K562 (cell line): ENCODE data around the gene ETFRF1. TPM values are rescaled to one million over a fixed set of nuclear protein-coding genes. Genes with fewer than 3 reads are reported as not detected.

Source experiments
- CHCHD3 ChIP-seq: fragments of 250-450 bp; sonication (Bioruptor Pico); IDR thresholded peaks from 2 replicates; pipeline ENCODE4 v2.1.2; 2022; ENCODE audit warnings: mild to moderate bottlenecking
- CTCF ChIP-seq, 3 experiments: IDR thresholded peaks in 2 of 3; conservative IDR thresholded peaks in 1 of 3; 2 replicates each; pipeline ENCODE4 v1.5.1; 2011 to 2012; ENCODE audit warnings: low read length in 3 of 3, mild to moderate bottlenecking in 3 of 3, control low read depth in 2 of 3, improper control_type of control experiment in 1 of 3, inconsistent platforms in 1 of 3, low read depth in 1 of 3, mixed read lengths in 1 of 3, moderate library complexity in 1 of 3; ENCODE audit not compliant: insufficient read depth in 2 of 3
- ESRRB ChIP-seq: fragments of 250-450 bp; sonication (Bioruptor Pico); IDR thresholded peaks from 2 replicates; pipeline ENCODE4 v1.5.0; 2020; ENCODE audit warnings: mild to moderate bottlenecking, moderate library complexity, borderline replicate concordance
- HOMEZ ChIP-seq: fragments of 250-450 bp; sonication (Bioruptor Pico); IDR thresholded peaks from 2 replicates; pipeline ENCODE4 v1.4.0; 2020; ENCODE audit warnings: mild to moderate bottlenecking, moderate library complexity
- MEF2A ChIP-seq: IDR thresholded peaks from 2 replicates; pipeline ENCODE4 v1.6.1; 2011; ENCODE audit warnings: low read depth, mild to moderate bottlenecking, low read length, moderate library complexity; ENCODE audit not compliant: control insufficient read depth
- RAD21 ChIP-seq, 2 experiments: fragments of 250-450 bp in 1 of 2; fragments of 450-650 bp in 1 of 2; sonication (Bioruptor Pico) in 1 of 2; formaldehyde crosslinking in 1 of 2; IDR thresholded peaks in 1 of 2; conservative IDR thresholded peaks in 1 of 2; 2 replicates each; pipeline versions ENCODE4 v1.4.0 to v1.8.0; 2020 to 2022; ENCODE audit warnings: mild to moderate bottlenecking in 2 of 2, moderate library complexity in 1 of 2
- REST ChIP-seq, 2 experiments: fragments of 450-650 bp; formaldehyde crosslinking in 1 of 2; IDR thresholded peaks; 2 replicates each; pipeline versions ENCODE4 v1.4.0 to v1.6.1; 2014 to 2020; ENCODE audit warnings: mild to moderate bottlenecking in 2 of 2, borderline replicate concordance in 1 of 2, low read depth in 1 of 2
- SREBF2 ChIP-seq: sonication (generic); formaldehyde crosslinking; IDR thresholded peaks from 2 replicates; pipeline ENCODE4 v1.4.0; 2020; ENCODE audit warnings: mild to moderate bottlenecking, missing genetic modification reagents
- ZBTB11 ChIP-seq, 3 experiments: fragments of 200-800 bp in 1 of 3; fragments of 250-450 bp in 1 of 3; fragments of 450-650 bp in 1 of 3; sonication (Bioruptor Pico) in 1 of 3; sonication (Bioruptor generic) in 1 of 3; formaldehyde crosslinking in 1 of 3; IDR thresholded peaks; 2 replicates each; pipeline versions ENCODE4 v1.6.1 to v1.8.0; 2016 to 2022; ENCODE audit warnings: mild to moderate bottlenecking in 2 of 3, missing genetic modification characterization in 2 of 3, missing compliant biosample characterization in 1 of 3, moderate library complexity in 1 of 3
- ZNF133 ChIP-seq: fragments of 250-450 bp; sonication (Bioruptor Pico); IDR thresholded peaks from 2 replicates; pipeline ENCODE4 v1.4.0; 2020; ENCODE audit warnings: mild to moderate bottlenecking
- polyA plus RNA-seq, 8 experiments: library from polyadenylated mRNA; depleted of rRNA in 4 of 8; stranded (reverse) in 5 of 8; unstranded in 3 of 8; fragments of >200 nt; fragmentation: Nextera tagmentation in 2 of 8; fragmentation: Illumina TruSeq in 1 of 8; extraction: Ambion mirVana in 2 of 8; extraction: Trizol in 1 of 8; gene quantifications; 2 replicates each; pipeline versions ENCODE4 v1.2.1 to v1.2.3, GENCODE V29; 2011 to 2014; ENCODE audit warnings: inconsistent platforms in 1 of 8, missing spikeins in 1 of 8
- total RNA-seq, 7 experiments: library from RNA; depleted of rRNA in 6 of 7; stranded (reverse); fragments of >200 nt in 6 of 7; fragmentation: Illumina TruSeq in 2 of 7; extraction: Trizol in 2 of 7; gene quantifications; 2 replicates each; pipeline versions ENCODE4 v1.2.1 to v1.2.3, GENCODE V29; 2011 to 2021; ENCODE audit warnings: low replicate concordance in 1 of 7

Gene ETFRF1
- total and polyA plus RNA-seq, 9 of the 15 experiments (the other 6 are each of a cell fraction or from before 2014, with no cell fraction given): 16.1 to 107 (median 33.7) TPM

GRCh38 chr12:25155022-25155576 lies 39.9 kb upstream of the ETFRF1 start (continued):
- TF ChIP-seq REST (IDR thresholded peaks at IDR 0.05; ENCODE audit: borderline replicate concordance) (peak; percentile 36; the same call in 1 of the 2 replicates), REST (CRISPR knock-in tag; IDR thresholded peaks at IDR 0.05; ENCODE audit: low read depth) (no peak), ZBTB11 (CRISPR knock-in tag; IDR thresholded peaks at IDR 0.05) (no peak), HOMEZ (CRISPR knock-in tag) (no peak), MEF2A (no peak), CTCF (IDR thresholded peaks at IDR 0.05 in 2 of 3, conservative IDR thresholded peaks at IDR 0.05 in 1 of 3; ENCODE audit: insufficient read depth in 2 of 3, low read depth in 1 of 3, low read length in 3 of 3) (peak; percentile 27 to 66 (median 38); a peak in 3 of 6 replicates), ZNF133 (CRISPR knock-in tag) (no peak), SREBF2 (CRISPR knock-in tag) (no peak), RAD21 (CRISPR knock-in tag; conservative IDR thresholded peaks at IDR 0.05 in 1 of 2, IDR thresholded peaks at IDR 0.05 in 1 of 2) (peak; percentile 54 to 72; a peak in 3 of 4 replicates), CHCHD3 (no peak), ESRRB (CRISPR knock-in tag) (no peak)
